Testis (tissue), 3 donors: ENCODE measurements around the gene PLET1. TPM values are rescaled to one million over a fixed set of nuclear protein-coding genes. Genes with fewer than 3 reads are reported as not detected.

Source experiments
- DNase-seq: peaks from one replicate; pipeline ENCODE4 v3.0.0-alpha.2; 2019
- H3K27ac ChIP-seq, 2 donors: fragments of 200-600 bp; sonication (generic); one replicate each; pipeline ENCODE4 v1.5.1; 2019
- H3K27me3 ChIP-seq: fragments of 200-600 bp; sonication (generic); one replicate; pipeline ENCODE4 v1.5.1; 2019
- H3K36me3 ChIP-seq: fragments of 200-600 bp; sonication (generic); one replicate; pipeline ENCODE4 v1.5.1; 2017; ENCODE audit warnings: low read depth; ENCODE audit errors: missing control alignments
- H3K4me1 ChIP-seq: fragments of 200-600 bp; sonication (generic); one replicate; pipeline ENCODE4 v1.5.1; 2019
- H3K4me3 ChIP-seq, 2 donors: fragments of 200-600 bp; sonication (generic); one replicate each; pipeline ENCODE4 v1.5.1; 2017 to 2019
- H3K9me3 ChIP-seq: fragments of 200-600 bp; sonication (generic); one replicate; pipeline ENCODE4 v1.5.1; 2017
- POLR2A ChIP-seq: fragments of 450-650 bp; IDR thresholded peaks from one replicate; pipeline ENCODE4 v1.6.1; 2017; ENCODE audit warnings: antibody characterized with exemption, mild to moderate bottlenecking, moderate library complexity
- WGBS, 2 donors: methylation state at CpG; one replicate each; pipeline ENCODE4 v1.1.5; 2018; 5-methylcytosine and 5-hydroxymethylcytosine counted together
- intact Hi-C: fragments of 100-400 bp; cut with DNase I; formaldehyde crosslinking; loops from one replicate; pipeline ENCODE4 v1.15.1; 2023; ENCODE audit warnings: low total_unique reads
- polyA plus RNA-seq: library from polyadenylated mRNA; stranded (reverse); fragments of 350-450 nt; fragmentation: Illumina TruSeq; extraction: RNeasy Lipid Tissue Mini Kit (QIAGEN cat#74804); gene quantifications from one replicate; pipeline ENCODE4 v1.2.3, GENCODE V29; 2014; ENCODE audit warnings: low read depth, low replicate concordance; ENCODE audit not compliant: insufficient read depth
- total RNA-seq, 2 donors: library from RNA; depleted of rRNA; stranded (reverse); fragments of >200 nt; gene quantifications; one replicate each; pipeline ENCODE4 v1.2.3, GENCODE V29; 2016
- TF ChIP-seq, protein P1 (sequence below), 3 experiments: fragments of 450-650 bp in 2 of 3; fragments of 200-600 bp in 1 of 3; sonication (generic) in 1 of 3; IDR thresholded peaks; one replicate each; pipeline ENCODE4 v1.5.1; 2016 to 2019; ENCODE audit warnings: antibody characterized with exemption in 3 of 3, mild to moderate bottlenecking in 2 of 3, moderate library complexity in 1 of 3

The PLET1 gene
- total and polyA plus RNA-seq, 3 donors from 2014 or later = not detected

DNA sequence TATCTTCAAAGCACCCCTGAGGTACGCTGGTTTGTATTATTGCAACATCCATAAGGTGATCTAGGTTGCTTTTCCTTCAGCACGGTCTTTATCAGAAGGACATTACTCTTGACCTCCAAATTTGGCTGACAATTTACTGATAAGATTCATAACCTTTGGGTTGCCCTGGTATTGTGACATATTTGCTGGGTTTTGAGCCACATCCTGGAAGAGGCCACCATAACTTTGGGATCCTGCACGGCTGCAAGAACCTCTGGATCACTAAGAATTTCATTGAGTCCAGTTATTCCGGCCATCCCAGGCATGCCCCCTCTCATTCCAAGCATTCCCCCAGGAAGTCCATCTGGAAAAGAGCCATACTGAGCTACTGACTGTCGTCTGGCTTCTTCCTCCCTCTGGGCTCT lies 6.5 kb upstream of the PLET1 start:
- H3K27me3 ChIP-seq = no peaks in the 10 kb centered on the region
- H3K4me3 ChIP-seq = no peak overlapping the region
- no peak for DNase-seq
- no peaks in the 10 kb centered on the region for H3K4me1 ChIP-seq
- 57 to 65% methylated on average over 5 of the region's 5 CpGs for WGBS, 2 donors
- H3K36me3 ChIP-seq = no peaks in the 10 kb centered on the region
- TF ChIP-seq, protein P1, sequence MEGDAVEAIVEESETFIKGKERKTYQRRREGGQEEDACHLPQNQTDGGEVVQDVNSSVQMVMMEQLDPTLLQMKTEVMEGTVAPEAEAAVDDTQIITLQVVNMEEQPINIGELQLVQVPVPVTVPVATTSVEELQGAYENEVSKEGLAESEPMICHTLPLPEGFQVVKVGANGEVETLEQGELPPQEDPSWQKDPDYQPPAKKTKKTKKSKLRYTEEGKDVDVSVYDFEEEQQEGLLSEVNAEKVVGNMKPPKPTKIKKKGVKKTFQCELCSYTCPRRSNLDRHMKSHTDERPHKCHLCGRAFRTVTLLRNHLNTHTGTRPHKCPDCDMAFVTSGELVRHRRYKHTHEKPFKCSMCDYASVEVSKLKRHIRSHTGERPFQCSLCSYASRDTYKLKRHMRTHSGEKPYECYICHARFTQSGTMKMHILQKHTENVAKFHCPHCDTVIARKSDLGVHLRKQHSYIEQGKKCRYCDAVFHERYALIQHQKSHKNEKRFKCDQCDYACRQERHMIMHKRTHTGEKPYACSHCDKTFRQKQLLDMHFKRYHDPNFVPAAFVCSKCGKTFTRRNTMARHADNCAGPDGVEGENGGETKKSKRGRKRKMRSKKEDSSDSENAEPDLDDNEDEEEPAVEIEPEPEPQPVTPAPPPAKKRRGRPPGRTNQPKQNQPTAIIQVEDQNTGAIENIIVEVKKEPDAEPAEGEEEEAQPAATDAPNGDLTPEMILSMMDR (IDR thresholded peaks at IDR 0.05) = no peak
- no peak for TF ChIP-seq POLR2A
- no peak overlapping the region for H3K27ac ChIP-seq
- no peaks in the 10 kb centered on the region for H3K9me3 ChIP-seq
- intact Hi-C loops = no loop called here

DNA sequence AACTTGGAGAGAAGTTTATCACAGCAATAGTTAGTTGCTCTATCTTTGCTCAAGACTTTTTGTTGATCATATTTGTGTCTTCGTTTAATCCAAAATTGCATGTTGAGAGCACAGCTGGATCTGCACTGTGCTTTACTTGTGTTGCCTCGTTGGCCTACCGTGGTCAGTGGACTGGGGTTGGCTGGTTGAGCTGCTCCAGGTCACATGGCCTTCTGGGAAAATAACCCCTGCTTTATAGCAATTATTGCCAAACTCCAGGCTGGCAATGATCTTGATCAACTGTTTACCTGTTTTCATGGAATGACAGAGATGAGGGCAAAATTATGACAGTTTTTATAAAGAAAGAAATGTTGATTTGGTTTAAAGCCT lies 5.7 kb upstream of the PLET1 start:
- no peak overlapping the region for H3K27ac ChIP-seq
- no peak overlapping the region for H3K4me3 ChIP-seq
- TF ChIP-seq POLR2A = no peak
- TF ChIP-seq, protein P1 (IDR thresholded peaks at IDR 0.05) = no peak
- WGBS, 2 donors = 56 to 58% methylated on average over 3 of the region's 3 CpGs
- no peak for DNase-seq
- no peaks in the 10 kb centered on the region for H3K36me3 ChIP-seq
- intact Hi-C loops = no loop called here
- no peaks in the 10 kb centered on the region for H3K9me3 ChIP-seq
- H3K27me3 ChIP-seq = no peaks in the 10 kb centered on the region
- no peaks in the 10 kb centered on the region for H3K4me1 ChIP-seq

DNA sequence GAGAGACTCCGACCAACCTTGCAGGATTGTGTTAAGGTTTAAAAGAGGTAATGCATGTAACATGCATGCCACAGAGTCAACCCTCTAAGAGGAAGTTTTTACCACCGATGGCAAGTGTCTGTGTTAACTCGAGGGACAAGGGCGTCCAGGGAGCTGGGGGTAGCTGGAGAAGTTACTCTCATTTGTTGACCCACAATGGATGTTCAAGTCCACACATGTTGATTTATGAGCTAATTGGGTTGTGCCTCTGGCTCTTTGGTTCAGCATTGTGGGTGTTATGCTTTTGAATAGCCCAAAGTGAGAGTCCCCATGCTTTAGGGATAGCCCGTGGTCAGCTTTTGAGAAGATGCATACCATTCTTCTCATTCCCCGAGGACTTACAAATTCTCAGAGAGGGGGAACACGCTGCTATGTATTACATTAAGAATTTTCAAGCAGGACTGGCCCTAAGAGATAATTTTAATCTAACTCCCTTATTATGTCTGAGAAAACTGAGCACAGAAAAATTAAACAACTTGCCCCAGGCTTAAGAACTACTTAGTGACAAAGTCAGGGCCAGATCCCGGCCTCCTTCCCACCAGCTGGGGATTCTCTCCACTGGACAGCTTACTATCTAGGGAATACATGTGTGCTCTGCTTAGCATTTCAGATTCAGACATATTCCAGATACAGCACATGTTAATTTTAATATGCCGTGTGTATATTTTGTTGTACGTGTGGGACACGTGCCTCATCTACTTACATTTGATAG lies 5.2 kb upstream of the PLET1 start:
- intact Hi-C loops = no loop called here
- Histone ChIP-seq H3K36me3 (no peaks in the 10 kb centered on the region), H3K4me1 (no peaks in the 10 kb centered on the region), H3K27ac (no peak overlapping the region), H3K4me3 (no peak overlapping the region), H3K27me3 (no peaks in the 10 kb centered on the region), H3K9me3 (no peaks in the 10 kb centered on the region)
- DNase-seq = peak; percentile 26
- TF ChIP-seq, protein P1 (IDR thresholded peaks at IDR 0.05) = no peak
- no peak for TF ChIP-seq POLR2A
- whole genome bisulfite sequencing, 2 donors = 56 to 62% methylated on average over 11 of the region's 11 CpGs

DNA sequence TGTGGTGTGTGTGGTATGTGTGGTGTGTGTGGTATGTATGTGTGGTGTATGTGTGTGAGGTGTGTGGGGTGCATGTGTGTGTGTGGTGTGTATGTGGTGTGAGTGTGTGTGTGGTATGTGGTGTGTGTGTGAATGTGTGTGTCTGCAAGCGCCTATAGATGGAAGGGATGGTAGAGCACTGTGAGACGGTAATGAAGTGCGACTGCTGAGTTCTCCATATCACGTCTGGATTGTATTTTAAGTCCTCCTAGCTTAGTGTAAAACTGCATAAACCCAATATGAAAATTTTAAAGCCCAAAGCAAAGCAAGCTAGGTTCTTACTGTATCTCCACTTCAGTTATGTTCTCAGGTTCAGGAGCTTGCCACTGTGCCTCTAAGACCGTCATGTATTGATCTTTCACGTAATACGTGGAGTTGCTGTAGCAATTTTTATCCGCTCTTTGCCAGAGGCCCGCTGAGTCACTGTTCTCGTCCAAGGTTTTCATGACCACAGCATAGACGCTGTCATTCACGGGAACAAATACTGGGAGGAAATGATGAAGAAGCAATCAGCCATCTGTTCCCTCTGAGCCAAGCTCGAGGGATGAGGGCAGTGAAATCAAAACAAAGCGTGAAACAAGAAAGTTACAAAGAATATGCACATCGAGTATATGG lies 5.5 kb downstream of the PLET1 start:
- no peaks in the 10 kb centered on the region for H3K4me1 ChIP-seq
- no peaks in the 10 kb centered on the region for H3K9me3 ChIP-seq
- 39 to 46% methylated on average over 15 of the region's 15 CpGs for WGBS, 2 donors
- H3K4me3 ChIP-seq = no peak overlapping the region
- H3K27ac ChIP-seq = no peak overlapping the region
- peak; percentile 43 for DNase-seq
- TF ChIP-seq, protein P1 (IDR thresholded peaks at IDR 0.05) = no peak
- no peak for TF ChIP-seq POLR2A
- intact Hi-C loops = no loop called here
- no peaks in the 10 kb centered on the region for H3K27me3 ChIP-seq
- no peaks in the 10 kb centered on the region for H3K36me3 ChIP-seq
